Uterus (tissue), 2 donors: ENCODE data around the gene MAP4K3.

Experiments used
- POLR2A ChIP-seq, 2 donors: fragments of 450-650 bp; IDR thresholded peaks; one replicate each; pipeline ENCODE4 v1.6.1; 2016; ENCODE audit warnings: antibody characterized with exemption in 2 of 2, mild to moderate bottlenecking in 1 of 2, moderate library complexity in 1 of 2
- TF ChIP-seq, protein P1 (sequence below), 4 experiments: fragments of 200-600 bp in 2 of 4; fragments of 450-650 bp in 2 of 4; sonication (generic) in 2 of 4; IDR thresholded peaks; one replicate each; pipeline ENCODE4 v1.5.1; 2016 to 2019; ENCODE audit warnings: antibody characterized with exemption in 4 of 4, mild to moderate bottlenecking in 2 of 4, moderate library complexity in 1 of 4

DNA sequence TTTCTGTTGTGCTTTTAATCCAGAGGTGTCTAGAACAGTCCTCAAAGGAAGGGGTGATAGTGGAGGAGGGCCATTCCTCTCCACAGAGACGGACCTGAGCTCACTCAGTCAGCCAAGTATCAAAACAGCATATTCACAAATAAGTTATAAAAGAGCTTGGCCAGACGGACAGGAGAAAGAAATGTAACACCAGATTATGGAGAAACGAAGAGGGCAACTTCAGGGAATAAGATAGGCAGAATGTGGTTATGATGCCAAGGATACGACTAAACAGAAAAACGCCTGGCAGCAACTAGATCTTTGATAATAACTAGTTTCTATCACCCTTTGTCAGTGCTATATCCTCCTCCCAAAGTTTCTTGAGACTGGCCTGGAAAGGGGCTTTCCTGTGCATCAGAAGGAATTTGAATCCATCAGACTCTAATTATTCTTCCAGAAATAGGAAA lies 42.5 kb downstream of the MAP4K3 start:
- TF ChIP-seq POLR2A (IDR thresholded peaks at IDR 0.05) = no peak
- TF ChIP-seq, protein P1, sequence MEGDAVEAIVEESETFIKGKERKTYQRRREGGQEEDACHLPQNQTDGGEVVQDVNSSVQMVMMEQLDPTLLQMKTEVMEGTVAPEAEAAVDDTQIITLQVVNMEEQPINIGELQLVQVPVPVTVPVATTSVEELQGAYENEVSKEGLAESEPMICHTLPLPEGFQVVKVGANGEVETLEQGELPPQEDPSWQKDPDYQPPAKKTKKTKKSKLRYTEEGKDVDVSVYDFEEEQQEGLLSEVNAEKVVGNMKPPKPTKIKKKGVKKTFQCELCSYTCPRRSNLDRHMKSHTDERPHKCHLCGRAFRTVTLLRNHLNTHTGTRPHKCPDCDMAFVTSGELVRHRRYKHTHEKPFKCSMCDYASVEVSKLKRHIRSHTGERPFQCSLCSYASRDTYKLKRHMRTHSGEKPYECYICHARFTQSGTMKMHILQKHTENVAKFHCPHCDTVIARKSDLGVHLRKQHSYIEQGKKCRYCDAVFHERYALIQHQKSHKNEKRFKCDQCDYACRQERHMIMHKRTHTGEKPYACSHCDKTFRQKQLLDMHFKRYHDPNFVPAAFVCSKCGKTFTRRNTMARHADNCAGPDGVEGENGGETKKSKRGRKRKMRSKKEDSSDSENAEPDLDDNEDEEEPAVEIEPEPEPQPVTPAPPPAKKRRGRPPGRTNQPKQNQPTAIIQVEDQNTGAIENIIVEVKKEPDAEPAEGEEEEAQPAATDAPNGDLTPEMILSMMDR (IDR thresholded peaks at IDR 0.05) = no peak
